Spinal cord (tissue), 10 donors: ENCODE data around the gene THRAP3. TPM values are rescaled to one million over a fixed set of nuclear protein-coding genes. Genes with fewer than 3 reads are reported as not detected.

ENCODE experiments used
- DNase-seq, 6 donors: peaks; one replicate each; pipeline versions ENCODE4 v3.0.0 to v3.0.0-alpha.2; 2013 to 2015; ENCODE audit warnings: low spot score in 6 of 6, low read depth in 4 of 6
- H3K27ac ChIP-seq: one replicate; pipeline ENCODE4 v1.5.1; 2013; ENCODE audit warnings: low read depth, low read length, control low read depth
- H3K27me3 ChIP-seq: one replicate; pipeline ENCODE4 v1.6.1; 2013; ENCODE audit warnings: low read length; ENCODE audit not compliant: control insufficient read depth, insufficient read depth
- H3K36me3 ChIP-seq: one replicate; pipeline ENCODE4 v1.6.1; 2013; ENCODE audit warnings: low read length; ENCODE audit not compliant: control insufficient read depth, insufficient read depth
- H3K4me1 ChIP-seq: one replicate; pipeline ENCODE4 v1.6.1; 2013; ENCODE audit warnings: low read length; ENCODE audit not compliant: control insufficient read depth, insufficient read depth
- H3K4me3 ChIP-seq: one replicate; pipeline ENCODE4 v1.5.1; 2013; ENCODE audit warnings: low read depth, low read length, control low read depth
- H3K9me3 ChIP-seq: one replicate; pipeline ENCODE4 v1.6.1; 2013; ENCODE audit warnings: low read length; ENCODE audit not compliant: control insufficient read depth, insufficient read depth
- WGBS: methylation state at CpG from one replicate; pipeline ENCODE4 v1.1.5; 2013; ENCODE audit warnings: missing lambda C conversion rate; ENCODE audit not compliant: insufficient coverage; 5-methylcytosine and 5-hydroxymethylcytosine counted together
- polyA plus RNA-seq, 2 donors: library from polyadenylated mRNA; unstranded; fragments of 120-200 nt; gene quantifications; one replicate each; pipeline ENCODE4 v1.2.1, GENCODE V29; 2013; ENCODE audit not compliant: insufficient read length in 2 of 2
- total RNA-seq, 2 donors: library from RNA; depleted of rRNA in 1 of 2; stranded (reverse); fragments of 120-200 nt in 1 of 2; fragments of >200 nt in 1 of 2; gene quantifications; one replicate each; pipeline versions ENCODE4 v1.2.3 to v1.2.4, GENCODE V29; 2013 to 2014
- donor health status: healthy.

Gene THRAP3
- total and polyA plus RNA-seq, 4 donors, result 69.1 to 88.5 (median 77.9) TPM

DNA sequence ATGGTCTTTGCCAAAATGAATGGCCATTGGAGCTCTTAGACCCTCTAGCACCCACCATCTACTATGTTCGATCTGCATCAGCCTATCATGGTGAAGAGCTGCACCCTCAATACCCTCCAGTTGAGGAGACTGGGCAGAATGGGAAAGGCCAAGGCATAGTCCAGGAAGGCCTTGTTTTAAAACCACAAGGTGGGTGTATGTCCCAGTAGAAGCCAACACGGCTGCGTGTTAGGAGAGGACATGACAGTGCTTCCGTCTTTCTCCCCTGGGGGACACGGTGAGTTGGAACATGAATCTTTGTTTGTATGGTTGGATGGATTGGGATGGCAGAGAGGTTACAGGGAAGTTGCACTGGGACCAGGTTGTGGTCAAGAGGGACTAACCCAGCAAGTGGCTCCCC is 63.4 kb downstream of the THRAP3 start:
- WGBS, result 87% methylated on average over 5 of the region's 5 CpGs
- Histone ChIP-seq H3K36me3 (peaks cover 31% of the 10 kb centered on the region), H3K4me3 (no peak overlapping the region), H3K27ac (no peak overlapping the region), H3K27me3 (no peaks in the 10 kb centered on the region), H3K4me1 (no peaks in the 10 kb centered on the region), H3K9me3 (no peaks in the 10 kb centered on the region)
- DNase-seq, result no peak

DNA sequence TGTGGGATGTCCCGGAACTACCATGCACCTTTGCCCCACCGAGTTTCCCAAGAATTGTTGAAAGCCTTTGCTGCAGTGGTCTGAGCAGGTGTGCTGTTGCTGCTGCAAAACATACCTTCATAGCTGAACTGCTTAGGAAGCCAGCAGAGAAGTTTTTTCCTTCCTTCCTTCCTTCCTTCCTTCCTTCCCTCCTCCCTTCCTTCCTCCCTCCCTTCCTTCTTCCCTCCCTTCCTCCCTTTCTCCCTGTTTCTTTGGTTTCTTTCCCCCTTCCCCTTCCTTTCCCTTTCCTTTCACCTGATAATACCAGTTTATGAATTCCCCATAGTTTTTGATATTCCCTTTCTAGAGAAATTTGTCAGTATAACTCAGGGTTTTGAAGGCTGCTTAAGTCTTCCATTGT is 71.1 kb downstream of the THRAP3 start:
- DNase-seq, result no peak
- Histone ChIP-seq H3K4me3 (no peak overlapping the region), H3K4me1 (no peaks in the 10 kb centered on the region), H3K9me3 (no peaks in the 10 kb centered on the region), H3K27me3 (no peaks in the 10 kb centered on the region), H3K27ac (no peak overlapping the region), H3K36me3 (peaks cover 55% of the 10 kb centered on the region)
- no CpG with 5 or more reads among the region's 2 CpGs for WGBS

DNA sequence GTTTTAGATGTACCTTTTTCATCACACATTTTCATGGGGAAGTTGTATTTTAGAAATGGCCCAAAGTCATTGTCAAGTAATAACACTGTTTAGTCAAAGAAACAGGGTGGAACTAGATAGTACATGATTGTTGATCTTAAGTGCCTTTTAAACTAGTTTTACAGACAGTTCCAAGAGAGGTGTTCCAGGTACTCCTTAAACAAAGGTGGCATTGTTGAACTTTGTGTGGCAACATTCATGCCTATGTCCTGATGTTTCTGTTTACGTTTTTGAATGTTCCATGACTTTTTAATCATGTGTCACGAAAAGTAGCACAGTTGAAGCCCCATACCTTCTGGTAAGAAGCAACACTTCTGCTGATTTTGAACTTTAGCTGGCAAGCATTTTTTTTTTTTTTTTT is 72.8 kb downstream of the THRAP3 start:
- Histone ChIP-seq H3K36me3 (peaks cover 61% of the 10 kb centered on the region), H3K27ac (no peak overlapping the region), H3K9me3 (no peaks in the 10 kb centered on the region), H3K27me3 (no peaks in the 10 kb centered on the region), H3K4me3 (no peak overlapping the region), H3K4me1 (no peaks in the 10 kb centered on the region)
- no peak for DNase-seq
- 87% methylated on average over 2 of the region's 2 CpGs for WGBS

DNA sequence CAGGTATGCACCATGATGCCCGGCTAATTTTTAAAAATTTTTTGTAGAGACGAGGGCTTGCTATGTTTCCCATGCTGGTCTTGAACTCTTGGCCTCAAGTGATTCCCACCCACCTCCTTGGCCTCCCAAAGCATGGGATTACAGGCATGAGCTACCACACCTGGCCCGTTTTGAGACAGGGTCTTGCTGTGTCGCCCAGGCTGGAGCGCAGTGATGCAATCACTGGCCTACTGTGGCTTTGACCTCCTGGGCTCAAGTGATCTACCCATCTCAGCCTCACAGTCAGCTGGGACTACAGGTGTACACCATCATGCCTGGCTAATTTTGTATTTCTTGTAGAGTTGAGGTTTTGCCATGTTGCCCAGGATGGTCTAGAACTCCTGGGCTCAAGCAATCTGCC is 74.4 kb downstream of the THRAP3 start:
- H3K27me3 ChIP-seq, result no peaks in the 10 kb centered on the region
- no peak overlapping the region for H3K4me3 ChIP-seq
- DNase-seq, result no peak
- 92% methylated on average over 4 of the region's 5 CpGs for WGBS
- H3K9me3 ChIP-seq, result no peaks in the 10 kb centered on the region
- no peak overlapping the region for H3K27ac ChIP-seq
- no peaks in the 10 kb centered on the region for H3K4me1 ChIP-seq
- H3K36me3 ChIP-seq, result peaks cover 59% of the 10 kb centered on the region

DNA sequence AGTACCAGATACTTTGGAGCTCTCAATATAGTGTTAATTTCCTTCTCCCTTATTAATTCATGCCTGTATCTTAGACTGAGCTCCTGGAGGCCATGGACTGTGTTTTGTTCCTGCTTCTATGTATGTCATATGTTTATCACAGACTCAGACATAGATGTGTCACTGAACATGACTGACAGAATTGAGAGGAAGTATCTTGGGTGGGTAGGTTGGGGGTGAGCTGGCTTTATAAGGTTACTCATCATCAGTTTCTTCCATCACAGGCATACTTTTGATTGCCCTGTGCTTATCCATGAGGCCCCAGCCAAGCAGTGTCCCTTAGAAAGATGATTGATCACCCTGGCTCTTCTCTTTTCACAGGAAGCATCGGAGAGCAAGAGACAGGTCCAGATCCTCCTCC is 76.3 kb downstream of the THRAP3 start:
- H3K9me3 ChIP-seq, result no peaks in the 10 kb centered on the region
- H3K4me3 ChIP-seq, result no peak overlapping the region
- H3K36me3 ChIP-seq, result peaks cover 59% of the 10 kb centered on the region
- H3K27ac ChIP-seq, result no peak overlapping the region
- WGBS, result no CpG with 5 or more reads among the region's 1 CpG
- no peaks in the 10 kb centered on the region for H3K27me3 ChIP-seq
- no peaks in the 10 kb centered on the region for H3K4me1 ChIP-seq
- DNase-seq, result no peak

DNA sequence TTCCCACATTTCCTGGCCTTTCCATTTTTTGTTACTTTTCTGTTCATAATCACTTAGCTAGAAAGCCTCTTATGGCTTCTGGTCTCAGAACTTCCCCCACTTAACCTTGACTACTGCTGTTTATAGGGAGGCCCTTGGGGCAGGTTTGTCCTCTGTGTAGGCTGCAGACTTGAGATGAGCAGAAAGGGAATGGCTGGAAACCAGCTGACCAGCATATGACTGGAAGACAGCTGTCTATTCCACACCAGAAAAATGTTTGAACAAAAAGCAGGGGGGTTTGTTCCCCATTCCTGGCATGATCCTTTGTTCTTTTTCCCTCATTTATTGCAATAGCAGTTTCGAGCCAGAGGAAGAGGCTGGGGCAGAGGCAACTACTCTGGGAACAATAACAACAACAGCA is 77.0 kb downstream of the THRAP3 start:
- Histone ChIP-seq H3K9me3 (no peaks in the 10 kb centered on the region), H3K27ac (no peak overlapping the region), H3K27me3 (no peaks in the 10 kb centered on the region), H3K36me3 (peaks cover 66% of the 10 kb centered on the region), H3K4me1 (peaks cover 6% of the 10 kb centered on the region), H3K4me3 (no peak overlapping the region)
- no peak for DNase-seq
- WGBS, result no CpG with 5 or more reads among the region's 1 CpG

DNA sequence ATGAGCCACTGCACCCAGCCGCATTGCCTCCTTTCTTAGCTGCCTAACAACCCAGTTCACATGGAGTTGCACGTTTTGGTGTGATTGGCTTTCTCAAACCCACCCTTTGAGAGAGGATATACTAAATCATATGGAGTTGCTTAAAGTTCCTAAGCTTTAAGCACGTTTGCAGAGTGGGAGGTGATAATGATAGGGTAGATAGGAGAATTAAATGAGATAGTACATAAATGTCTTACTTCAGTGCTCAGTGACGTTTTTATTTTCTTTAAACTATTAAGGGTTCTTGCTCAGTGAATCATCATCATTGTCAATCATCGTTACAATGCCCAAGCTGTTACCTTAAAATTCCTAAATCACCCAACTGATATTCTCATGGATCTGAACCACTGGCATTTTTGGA is 79.0 kb downstream of the THRAP3 start:
- Histone ChIP-seq H3K4me1 (peaks cover 21% of the 10 kb centered on the region), H3K36me3 (peaks cover 57% of the 10 kb centered on the region), H3K9me3 (no peaks in the 10 kb centered on the region), H3K27me3 (no peaks in the 10 kb centered on the region), H3K27ac (no peak overlapping the region), H3K4me3 (no peak overlapping the region)
- DNase-seq, result no peak
- no CpG with 5 or more reads among the region's 5 CpGs for WGBS

DNA sequence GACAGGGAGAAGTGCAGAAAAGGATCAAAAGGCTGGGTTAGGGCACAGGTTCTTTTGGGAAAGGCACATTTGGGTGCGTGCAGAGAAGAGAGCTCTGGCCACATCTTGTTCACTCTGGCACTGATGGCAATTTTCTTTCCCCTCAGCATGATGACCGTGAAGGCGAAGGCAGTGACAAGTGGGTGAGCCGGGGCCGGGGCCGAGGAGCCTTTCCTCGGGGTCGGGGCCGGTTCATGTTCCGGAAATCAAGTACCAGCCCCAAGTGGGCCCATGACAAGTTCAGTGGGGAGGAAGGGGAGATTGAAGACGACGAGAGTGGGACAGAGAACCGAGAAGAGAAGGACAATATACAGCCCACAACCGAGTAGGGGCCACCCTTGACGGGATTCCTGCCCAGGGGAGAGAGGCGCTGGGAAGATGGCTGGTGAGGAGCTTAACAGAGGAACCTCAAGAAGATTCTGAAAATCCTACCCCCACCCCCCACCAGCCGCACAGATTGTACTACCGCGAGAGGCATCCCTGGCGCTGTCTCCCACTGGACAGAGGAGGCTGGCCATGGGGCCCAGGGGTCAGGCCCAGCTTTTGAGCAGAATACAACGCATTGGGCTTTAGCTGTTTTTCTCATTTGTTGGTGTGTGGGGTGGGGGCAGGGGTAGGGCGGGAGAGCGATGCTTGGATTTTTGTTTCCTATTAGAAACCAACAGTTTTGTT is 79.6 kb downstream of the THRAP3 start:
- H3K27me3 ChIP-seq, result no peaks in the 10 kb centered on the region
- no peak overlapping the region for H3K4me3 ChIP-seq
- peaks cover 52% of the 10 kb centered on the region for H3K36me3 ChIP-seq
- no peaks in the 10 kb centered on the region for H3K9me3 ChIP-seq
- WGBS, result 94% methylated on average over 13 of the region's 23 CpGs
- no peak overlapping the region for H3K27ac ChIP-seq
- no peak for DNase-seq
- peaks cover 21% of the 10 kb centered on the region for H3K4me1 ChIP-seq

DNA sequence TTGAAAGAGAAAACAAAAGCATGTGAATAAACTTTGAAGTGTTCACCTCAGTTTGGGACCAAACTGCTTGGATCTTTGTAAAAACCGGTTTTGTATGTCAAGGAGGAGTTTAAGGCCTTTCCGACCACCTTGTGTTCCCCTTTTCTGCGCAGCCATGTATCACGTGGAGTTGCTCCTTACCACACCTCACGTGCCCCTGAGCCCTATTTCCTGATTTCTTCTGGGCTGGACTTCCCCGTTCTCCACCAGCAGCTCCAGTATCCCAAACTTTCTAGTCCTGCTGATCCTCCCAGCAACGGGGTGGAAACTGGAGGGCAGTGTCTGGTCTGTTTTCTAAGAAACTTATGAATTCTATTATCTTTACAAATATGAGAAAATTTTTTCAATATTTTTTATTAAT is 80.3 kb downstream of the THRAP3 start:
- Histone ChIP-seq H3K9me3 (no peaks in the 10 kb centered on the region), H3K36me3 (peaks cover 48% of the 10 kb centered on the region), H3K4me1 (peaks cover 21% of the 10 kb centered on the region), H3K27me3 (no peaks in the 10 kb centered on the region), H3K4me3 (no peak overlapping the region), H3K27ac (no peak overlapping the region)
- no CpG with 5 or more reads among the region's 7 CpGs for WGBS
- DNase-seq, result no peak
